HG03520 (cell line): ENCODE results near the gene PEMT.
"Not testable (repeated sequence)": the region's sequence is repeated elsewhere in the genome, so short reads cannot be mapped to it uniquely, and the experiment has no call there.

ENCODE experiments used
- ATAC-seq: cut with Tn5 transposase; IDR thresholded peaks from one replicate; pipeline ENCODE4 v1.9.1; 2021; ENCODE audit warnings: mild to moderate bottlenecking, moderate library complexity; ENCODE audit not compliant: unreplicated experiment

Gene PEMT

DNA sequence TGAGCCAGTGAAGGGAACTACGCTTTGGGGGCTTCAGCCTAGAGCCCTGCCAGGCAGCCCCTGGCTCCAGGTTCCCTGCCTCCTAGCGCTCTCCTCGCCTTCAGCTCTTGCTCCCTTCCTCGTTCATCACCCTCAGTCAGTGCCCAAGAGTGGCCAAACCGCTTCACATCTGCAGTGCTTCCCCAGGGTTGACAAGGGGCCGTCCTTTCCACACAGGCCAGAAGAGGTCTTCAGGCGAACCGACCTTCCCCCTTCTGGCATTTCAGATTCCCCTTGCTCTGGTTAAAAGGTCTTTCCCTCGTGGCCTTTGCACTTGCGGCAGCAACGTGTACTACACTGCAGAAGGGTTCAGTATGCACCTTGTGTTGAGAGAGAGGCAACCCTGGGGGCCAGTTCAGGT lies 99.4 kb downstream of the PEMT start:
- ATAC-seq = no peak

- no peak for ATAC-seq
Measured at GRCh38 chr17:17491546-17491988, 99.9 kb downstream of the PEMT start.

- ATAC-seq = no peak
Measured at GRCh38 chr17:17491031-17491471, 100.5 kb downstream of the PEMT start.

DNA sequence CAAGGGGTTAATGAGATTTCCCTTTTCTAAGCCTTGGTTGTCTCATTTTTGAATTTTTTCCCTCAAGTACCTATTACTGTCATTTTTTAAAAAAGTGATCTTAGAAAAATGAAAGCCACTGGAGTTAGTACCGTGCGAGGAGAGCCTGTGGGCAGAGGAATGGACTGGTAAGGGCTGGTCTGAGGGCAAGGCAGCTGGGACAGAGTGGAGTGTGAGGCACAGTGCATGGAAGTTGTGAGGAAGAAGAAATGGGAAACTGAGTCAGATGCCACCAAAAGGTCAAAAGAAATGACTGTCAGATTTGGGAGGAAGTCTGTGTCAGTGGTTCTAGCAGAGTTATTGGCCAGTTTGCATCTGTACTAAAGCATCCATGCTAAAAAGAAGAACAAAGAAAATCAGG lies 103.5 kb downstream of the PEMT start:
- no peak for ATAC-seq

- ATAC-seq = not testable (repeated sequence)
Measured at GRCh38 chr17:17486416-17486815, 105.1 kb downstream of the PEMT start.

DNA sequence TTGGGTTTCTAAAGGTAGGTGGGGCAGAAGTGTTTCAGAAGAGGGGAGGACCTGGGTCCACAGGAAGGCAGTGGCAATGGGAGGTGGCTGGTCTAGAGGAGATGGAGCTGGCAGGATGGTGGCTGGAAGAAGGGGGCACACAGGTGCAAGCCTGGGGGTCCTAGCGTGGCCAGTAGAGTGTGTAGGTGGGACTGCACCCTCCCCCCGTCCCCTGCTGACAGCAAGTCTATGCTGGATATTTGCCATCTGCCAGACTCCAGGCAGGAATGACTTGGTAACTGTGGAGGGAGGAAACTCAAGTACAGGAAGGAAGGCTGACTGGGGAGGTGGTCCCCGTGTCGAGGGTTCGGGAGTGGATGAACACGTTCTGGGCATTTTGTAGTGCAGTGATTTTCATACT lies 106.1 kb downstream of the PEMT start:
- no peak for ATAC-seq

DNA sequence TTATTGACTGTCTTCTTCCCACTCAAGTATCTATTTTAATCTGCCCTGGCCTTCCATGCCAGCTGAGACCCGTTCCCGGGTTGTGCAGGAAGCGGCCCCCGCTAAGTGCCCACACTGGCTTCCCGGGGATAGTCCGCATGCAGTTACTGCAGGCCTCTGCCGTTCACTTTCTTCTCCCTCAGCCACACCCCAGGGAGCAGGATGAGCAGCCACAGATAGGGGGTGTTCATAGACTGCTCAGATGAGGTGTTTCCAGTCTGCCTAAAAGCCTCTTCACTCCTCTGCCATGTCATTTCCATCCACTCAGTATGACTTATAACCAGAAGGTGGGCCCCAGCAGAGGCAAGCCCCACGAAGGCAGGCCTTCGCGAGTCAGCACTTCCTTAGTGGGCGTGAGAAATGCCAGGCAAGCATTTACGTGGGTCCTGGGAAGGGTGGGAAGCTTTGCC lies 107.0 kb downstream of the PEMT start:
- ATAC-seq = no peak

GRCh38 chr17:17481860-17482259 lies 109.6 kb downstream of the PEMT start:
- no peak for ATAC-seq

DNA sequence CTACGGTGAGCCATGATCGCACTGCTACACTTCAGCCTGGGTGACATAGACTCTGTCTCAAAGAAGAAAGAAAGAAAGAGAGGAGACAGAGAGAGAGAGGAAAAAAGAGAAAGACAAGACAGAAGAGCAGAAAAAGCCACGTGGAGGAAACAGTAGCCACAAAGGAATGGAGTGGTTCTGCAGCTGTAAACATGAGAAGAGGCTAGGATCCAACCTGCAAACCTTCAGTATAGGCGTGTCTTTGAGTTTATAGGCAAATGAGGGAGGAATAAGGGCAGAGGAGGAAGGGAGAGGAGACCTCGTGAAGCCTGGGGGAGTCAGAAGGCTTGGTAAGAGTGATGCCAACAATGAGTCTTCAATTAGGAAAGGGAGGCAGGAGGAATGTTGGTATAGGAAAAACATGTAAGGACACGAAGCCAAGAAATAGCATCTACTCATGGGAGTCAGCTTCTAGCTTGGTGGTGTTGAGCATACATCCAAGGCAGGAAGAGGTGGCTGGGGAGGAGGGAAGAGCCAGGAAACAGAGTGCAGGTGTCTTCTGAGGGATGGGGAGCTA lies 110.8 kb downstream of the PEMT start:
- no peak for ATAC-seq

DNA sequence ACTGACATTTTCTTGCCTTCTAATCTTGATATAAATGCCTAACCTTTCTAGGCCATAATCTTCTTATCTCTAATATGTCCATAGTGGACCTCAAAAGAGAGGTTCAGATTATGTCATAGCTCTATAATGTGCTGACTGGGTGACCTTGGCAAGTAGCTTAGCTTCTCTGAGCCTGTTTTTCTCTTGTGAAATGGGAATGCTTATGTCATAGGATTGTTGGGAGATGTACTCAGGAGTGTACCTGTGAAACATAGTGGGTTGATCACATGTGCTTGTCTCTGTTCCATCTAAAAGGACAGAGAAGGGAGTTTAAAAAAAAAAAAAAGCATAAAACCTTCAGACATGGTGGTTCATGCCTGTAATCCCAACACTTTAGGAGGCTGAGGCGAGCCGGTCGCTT lies 112.3 kb downstream of the PEMT start:
- no peak for ATAC-seq

DNA sequence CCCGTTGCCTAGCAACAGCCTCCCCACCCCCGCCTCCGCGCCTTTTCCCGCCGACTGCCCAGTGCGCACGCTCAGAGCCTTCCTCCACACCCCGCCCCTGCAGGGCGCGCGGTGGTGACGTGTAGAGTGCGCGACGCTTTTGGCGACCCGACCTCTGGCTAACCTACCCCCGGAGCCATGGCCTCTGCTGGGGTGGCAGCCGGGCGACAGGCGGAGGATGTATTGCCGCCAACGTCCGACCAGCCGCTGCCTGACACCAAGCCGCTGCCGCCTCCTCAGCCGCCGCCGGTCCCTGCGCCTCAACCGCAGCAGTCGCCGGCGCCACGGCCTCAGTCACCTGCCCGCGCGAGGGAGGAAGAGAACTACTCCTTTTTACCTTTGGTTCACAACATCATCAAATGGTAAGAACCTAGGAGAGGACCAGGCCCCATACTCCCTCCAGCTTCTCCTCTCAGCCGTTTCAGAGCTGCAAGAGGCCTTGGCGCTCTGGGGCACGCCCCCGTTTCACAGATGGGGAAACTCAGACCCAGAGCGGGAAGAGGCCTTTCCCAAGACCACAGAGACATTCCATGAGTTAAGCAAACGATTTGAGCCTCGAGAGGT lies 114.5 kb downstream of the PEMT start, which contains the start of gene MED9:
MED9 (plus strand) TSS at position 136 of the 603 bp plus-strand sequence; CDS start at position 178, 42 bp downstream.
- no peak for ATAC-seq

DNA sequence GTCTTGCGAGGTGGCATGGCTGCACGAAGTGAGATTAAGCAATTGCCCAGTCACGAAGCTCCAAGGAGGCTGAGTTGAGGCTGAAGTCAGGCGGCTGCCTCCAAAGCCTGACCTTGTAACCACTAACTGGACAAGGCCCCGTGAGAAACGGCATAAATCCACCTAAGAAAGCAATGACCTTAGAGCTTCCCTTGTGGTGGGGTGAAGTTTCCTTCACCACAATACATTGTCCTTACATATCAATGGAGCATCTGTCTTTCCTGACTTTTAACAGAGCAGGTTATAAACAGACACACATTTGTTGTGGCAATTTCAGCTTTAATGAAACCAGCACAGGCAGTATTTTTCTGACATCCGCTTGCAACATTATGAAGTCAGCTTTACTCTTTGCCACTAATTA lies 117.2 kb downstream of the PEMT start:
- no peak for ATAC-seq

DNA sequence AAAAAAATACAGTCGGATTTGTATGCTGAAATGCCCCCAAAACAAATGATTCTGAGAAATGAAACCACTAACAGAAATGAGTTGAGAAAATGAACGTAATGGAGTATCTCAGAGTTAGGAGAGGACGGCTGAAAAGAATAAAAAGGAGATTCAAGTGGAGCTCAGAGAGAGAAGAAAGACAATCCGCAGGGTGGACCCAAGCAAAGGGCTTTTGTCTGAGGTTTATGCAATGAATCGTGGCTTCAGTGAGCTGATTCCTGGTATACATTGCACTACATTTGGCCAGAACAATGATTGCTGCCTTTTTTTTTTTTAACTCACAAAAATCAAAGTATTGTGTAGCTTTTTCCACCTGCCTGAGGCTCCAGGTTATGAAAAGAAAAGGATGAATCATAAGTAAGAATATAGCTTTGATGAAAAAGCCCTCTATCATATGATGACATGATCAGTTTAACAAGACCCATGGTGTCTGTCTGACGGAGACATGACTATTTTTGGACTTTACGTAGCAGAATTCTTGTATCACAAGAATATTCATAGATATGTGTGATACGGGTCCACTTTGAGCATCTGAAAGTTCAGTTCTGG lies 119.1 kb downstream of the PEMT start:
- no peak for ATAC-seq

- no peak for ATAC-seq
Measured at GRCh38 chr17:17469996-17470395, 121.5 kb downstream of the PEMT start.

DNA sequence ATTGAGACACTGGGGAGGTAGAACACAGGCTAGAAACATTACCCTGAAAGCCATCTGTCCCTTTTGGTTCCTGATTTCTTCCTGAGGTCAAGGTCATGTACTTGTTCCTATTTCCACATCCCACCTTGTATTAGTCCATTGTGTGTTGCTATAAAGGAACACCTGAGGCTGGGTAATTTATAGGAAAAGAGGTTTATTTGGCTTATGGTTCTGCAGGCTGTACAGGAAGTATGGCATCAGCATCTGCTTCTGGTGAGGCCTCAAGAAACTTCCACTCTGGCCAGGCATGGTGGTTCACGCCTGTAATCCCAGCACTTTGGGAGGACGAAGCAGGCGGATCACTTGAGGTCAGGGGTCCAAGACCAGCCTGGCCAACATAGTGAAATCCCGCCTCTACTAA lies 122.2 kb downstream of the PEMT start:
- no peak for ATAC-seq

GRCh38 chr17:17468217-17469010 lies 123.1 kb downstream of the PEMT start:
- ATAC-seq = no peak

DNA sequence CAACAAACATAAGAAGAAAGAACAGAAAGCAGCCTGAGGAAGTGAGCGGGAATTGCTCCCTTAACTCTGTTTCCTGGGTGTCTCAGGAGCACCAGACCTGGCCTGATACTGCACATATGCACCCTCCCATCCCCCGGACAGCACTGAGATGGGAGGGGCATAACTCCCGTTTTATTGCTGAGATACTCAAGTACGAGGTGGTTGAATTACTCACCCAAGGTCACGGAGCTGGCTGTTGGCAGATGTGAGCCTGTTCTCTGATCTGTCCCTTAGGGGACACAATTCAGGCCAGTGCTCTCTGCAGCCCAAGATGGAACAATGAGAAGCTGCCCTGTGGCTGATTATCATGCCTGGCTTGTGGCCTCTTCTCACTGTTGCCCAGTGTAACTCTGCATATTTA lies 123.8 kb downstream of the PEMT start:
- no peak for ATAC-seq

DNA sequence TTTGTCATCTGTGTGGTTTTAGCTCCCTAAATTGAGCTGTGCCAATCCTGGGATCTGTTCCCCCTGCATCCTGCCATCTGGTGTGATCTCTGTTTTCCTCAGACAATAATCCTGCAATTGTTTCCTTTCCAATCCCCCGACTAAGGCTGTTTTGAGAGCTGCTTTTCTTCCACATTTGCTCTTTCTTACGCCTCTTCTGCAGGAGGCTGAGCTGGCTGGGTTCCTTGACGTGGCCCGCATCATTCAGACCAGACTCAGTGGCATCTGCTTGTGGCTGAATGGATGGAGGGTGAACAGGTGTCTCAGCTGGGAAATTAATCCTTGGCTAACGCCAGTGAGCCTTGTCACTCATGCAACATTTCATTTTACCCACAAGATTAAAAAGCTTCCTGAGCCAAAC lies 124.5 kb downstream of the PEMT start:
- no peak for ATAC-seq

DNA sequence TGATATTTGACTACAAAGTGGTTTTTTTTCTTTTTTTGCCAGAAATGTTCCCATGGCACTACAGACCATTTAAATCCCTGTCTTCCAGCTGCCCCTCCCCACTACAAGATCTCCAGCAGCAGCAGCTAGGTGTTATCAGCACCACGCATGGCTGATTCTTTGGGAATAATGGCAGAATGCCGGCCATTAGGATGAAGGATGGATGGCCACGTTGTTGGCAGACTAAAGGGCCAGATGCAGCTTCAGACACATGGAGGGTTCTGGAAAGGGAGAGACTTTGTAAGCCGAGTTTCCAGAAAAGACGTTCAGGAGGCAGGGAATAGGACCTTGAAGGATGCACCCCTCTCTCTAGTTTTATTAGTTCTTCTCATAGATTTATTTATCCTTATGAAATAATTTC lies 125.0 kb downstream of the PEMT start:
- no peak for ATAC-seq

DNA sequence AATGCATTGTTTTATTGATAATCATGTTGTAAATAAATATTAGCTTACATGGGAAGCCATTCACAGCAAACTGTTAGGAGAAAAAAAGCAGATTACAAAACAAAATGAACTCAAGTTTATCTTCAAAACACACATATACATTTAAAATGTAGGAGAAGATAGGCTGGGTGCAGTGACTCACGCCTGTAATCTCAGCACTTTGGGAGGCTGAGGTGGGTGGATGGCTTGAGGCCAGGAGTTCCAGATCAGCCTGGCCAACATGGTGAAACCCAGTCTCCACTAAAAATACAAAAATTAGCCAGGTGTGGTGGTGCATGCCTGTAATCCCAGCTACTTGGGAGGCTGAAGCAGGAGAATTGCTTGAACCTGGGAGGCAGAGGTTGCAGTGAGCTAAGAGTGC lies 125.6 kb downstream of the PEMT start:
- not testable (repeated sequence) for ATAC-seq

- ATAC-seq = no peak
Measured at GRCh38 chr17:17463821-17464220, 127.7 kb downstream of the PEMT start.
